IMR-90 (cell line): ENCODE results near the gene IL17B. TPM values are rescaled to one million over a fixed set of nuclear protein-coding genes. Genes with fewer than 3 reads are reported as not detected.
"Not testable (repeated sequence)": the region's sequence is repeated elsewhere in the genome, so short reads cannot be mapped to it uniquely, and the experiment has no call there.

ENCODE experiments used
- ATAC-seq: fragments of 200-7000 bp; cut with Tn5 transposase; 2 replicates; pipeline ENCODE4 v1.9.1; 2020; ENCODE audit warnings: low read depth, mild to moderate bottlenecking, moderate library complexity
- BruUV-seq: library from RNA; stranded (reverse); fragments of 400-500 nt; replicated peaks from 2 replicates; lab custom pipeline; 2021; lab: Mats Ljungman, UMichigan
- CTCF ChIA-PET: fragments of 300-600 bp; formaldehyde crosslinking; extraction: SDS; loops from one replicate; lab custom pipeline; 2021; ENCODE audit warnings: antibody characterized with exemption; lab: Yijun Ruan, JAX
- POLR2A ChIA-PET: fragments of 300-600 bp; sonication (Branson Sonifier 250); formaldehyde crosslinking; loops from one replicate; lab custom pipeline; 2022; ENCODE audit warnings: antibody characterized with exemption; ENCODE audit not compliant: unreplicated experiment; lab: Charles Lee
- DNase-seq: peaks from one replicate; pipeline ENCODE4 v3.0.0; 2013
- H2AFZ ChIP-seq: replicated peaks from 2 replicates; pipeline ENCODE3; 2013; ENCODE audit warnings: low read length, mild to moderate bottlenecking; ENCODE audit not compliant: poor library complexity
- H2AK5ac ChIP-seq: 2 replicates; pipeline ENCODE4 v1.6.1; 2013; ENCODE audit warnings: low read depth, low read length, inconsistent platforms
- H2AK9ac ChIP-seq: replicated peaks from 2 replicates; pipeline ENCODE3; 2013; ENCODE audit warnings: mild to moderate bottlenecking, low read depth, low read length, moderate library complexity; ENCODE audit not compliant: poor library complexity
- H2BK120ac ChIP-seq: 2 replicates; pipeline ENCODE4 v1.6.1; 2013; ENCODE audit warnings: low read depth, low read length, inconsistent platforms
- H2BK15ac ChIP-seq: 3 replicates; pipeline ENCODE4 v1.6.1; 2013; ENCODE audit warnings: low read depth, low read length, inconsistent platforms
- H2BK20ac ChIP-seq: 2 replicates; pipeline ENCODE4 v1.6.1; 2013; ENCODE audit warnings: low read depth, mild to moderate bottlenecking, inconsistent platforms, low read length, moderate library complexity
- H2BK5ac ChIP-seq: 2 replicates; pipeline ENCODE4 v1.6.1; 2013; ENCODE audit warnings: mild to moderate bottlenecking, low read depth, low read length, inconsistent platforms; ENCODE audit not compliant: poor library complexity, severe bottlenecking
- H3K14ac ChIP-seq: replicated peaks from 2 replicates; pipeline ENCODE4 v1.6.1; 2013; ENCODE audit warnings: low read depth, low read length, inconsistent platforms
- H3K18ac ChIP-seq: 2 replicates; pipeline ENCODE4 v1.6.1; 2013; ENCODE audit warnings: low read depth, low read length, control low read depth
- H3K23ac ChIP-seq: 2 replicates; pipeline ENCODE4 v1.6.1; 2013; ENCODE audit warnings: low read depth, low read length, inconsistent platforms
- H3K27ac ChIP-seq: 2 replicates; pipeline ENCODE4 v1.5.1; 2013; ENCODE audit warnings: mild to moderate bottlenecking, control low read depth, low read length; ENCODE audit not compliant: insufficient read depth
- H3K27me3 ChIP-seq: 2 replicates; pipeline ENCODE4 v1.6.1; 2013; ENCODE audit warnings: low read length; ENCODE audit not compliant: control insufficient read depth, insufficient read depth
- H3K36me3 ChIP-seq: 2 replicates; pipeline ENCODE4 v1.6.1; 2013; ENCODE audit warnings: low read length, mixed read lengths; ENCODE audit not compliant: control insufficient read depth, insufficient read depth
- H3K4ac ChIP-seq: 2 replicates; pipeline ENCODE4 v1.6.1; 2013; ENCODE audit warnings: low read depth, low read length, inconsistent platforms
- H3K4me1 ChIP-seq: 2 replicates; pipeline ENCODE4 v1.6.1; 2013; ENCODE audit warnings: low read length, mixed read lengths; ENCODE audit not compliant: control insufficient read depth, insufficient read depth
- H3K4me2 ChIP-seq: 2 replicates; pipeline ENCODE4 v1.6.1; 2013; ENCODE audit warnings: low read depth, mild to moderate bottlenecking, control low read depth, low read length, moderate library complexity
- H3K4me3 ChIP-seq: 2 replicates; pipeline ENCODE4 v1.5.1; 2013; ENCODE audit warnings: low read depth, mild to moderate bottlenecking, control low read depth, low read length, moderate library complexity; ENCODE audit not compliant: insufficient read depth
- H3K56ac ChIP-seq: 2 replicates; pipeline ENCODE4 v1.6.1; 2013; ENCODE audit warnings: low read length, inconsistent platforms; ENCODE audit not compliant: insufficient read depth; ENCODE audit errors: extremely low read depth
- H3K79me1 ChIP-seq, 2 experiments: 2 replicates each; pipeline ENCODE4 v1.6.1; 2013; ENCODE audit warnings: low read length in 2 of 2, inconsistent platforms in 1 of 2, low read depth in 1 of 2
- H3K9ac ChIP-seq: 2 replicates; pipeline ENCODE4 v1.6.1; 2013; ENCODE audit warnings: low read depth, low read length, control low read depth
- H3K9me1 ChIP-seq: 2 replicates; pipeline ENCODE4 v1.6.1; 2013; ENCODE audit warnings: low read length, inconsistent platforms; ENCODE audit not compliant: insufficient read depth
- H3K9me3 ChIP-seq: 2 replicates; pipeline ENCODE4 v1.6.1; 2013; ENCODE audit warnings: low read length; ENCODE audit not compliant: control insufficient read depth, insufficient read depth
- H4K20me1 ChIP-seq: 2 replicates; pipeline ENCODE4 v1.6.1; 2013; ENCODE audit warnings: low read length, inconsistent platforms; ENCODE audit not compliant: insufficient read depth
- H4K5ac ChIP-seq: 2 replicates; pipeline ENCODE4 v1.6.1; 2013; ENCODE audit warnings: mild to moderate bottlenecking, low read depth, low read length, control low read depth
- H4K8ac ChIP-seq, 2 experiments: 2 replicates each; pipeline ENCODE4 v1.6.1; 2013; ENCODE audit warnings: low read depth in 2 of 2, low read length in 2 of 2, control low read depth in 1 of 2, inconsistent platforms in 1 of 2
- H4K91ac ChIP-seq: 2 replicates; pipeline ENCODE4 v1.6.1; 2013; ENCODE audit warnings: low read depth, low read length, inconsistent platforms; ENCODE audit not compliant: insufficient read depth
- WGBS, 2 experiments: methylation state at CpG; one replicate each; pipeline versions ENCODE4 v1.1.5 to v1.1.7; 2013; ENCODE audit warnings: missing lambda C conversion rate in 2 of 2; ENCODE audit not compliant: insufficient read length in 1 of 2; ENCODE audit errors: extremely low coverage in 2 of 2; 5-methylcytosine and 5-hydroxymethylcytosine counted together
- dilution Hi-C: fragments of 300-500 bp; cut with HindIII; formaldehyde crosslinking; loops from one replicate; pipeline ENCODE4 v1.14.3; 2018; ENCODE audit warnings: low sequenced_read_pairs; ENCODE audit not compliant: unreplicated experiment
- in situ Hi-C: fragments of 300-500 bp; cut with MboI; formaldehyde crosslinking; loops from 3 replicates; pipeline ENCODE4 v1.14.3; 2019; ENCODE audit warnings: low sequenced_read_pairs, inconsistent platforms, mixed read lengths
- intact Hi-C: fragments of 100-400 bp; cut with micrococcal nuclease; formaldehyde crosslinking; loops from 2 replicates; pipeline ENCODE4 v1.10.0; 2022
- polyA plus RNA-seq, 3 experiments: library from polyadenylated mRNA; depleted of rRNA; stranded (reverse); fragments of >200 nt; gene quantifications; 2 replicates each; pipeline ENCODE4 v1.2.3, GENCODE V29; 2012; ENCODE audit warnings: low replicate concordance in 1 of 3
- total RNA-seq: library from RNA; depleted of rRNA; stranded (reverse); fragments of >200 nt; gene quantifications from 2 replicates; pipeline ENCODE4 v1.2.3, GENCODE V29; 2012

IL17B gene
- total and polyA plus RNA-seq, 2 of the 4 experiments (the other 2 are of a cell fraction), result 0.31 TPM; not detected in 1

DNA sequence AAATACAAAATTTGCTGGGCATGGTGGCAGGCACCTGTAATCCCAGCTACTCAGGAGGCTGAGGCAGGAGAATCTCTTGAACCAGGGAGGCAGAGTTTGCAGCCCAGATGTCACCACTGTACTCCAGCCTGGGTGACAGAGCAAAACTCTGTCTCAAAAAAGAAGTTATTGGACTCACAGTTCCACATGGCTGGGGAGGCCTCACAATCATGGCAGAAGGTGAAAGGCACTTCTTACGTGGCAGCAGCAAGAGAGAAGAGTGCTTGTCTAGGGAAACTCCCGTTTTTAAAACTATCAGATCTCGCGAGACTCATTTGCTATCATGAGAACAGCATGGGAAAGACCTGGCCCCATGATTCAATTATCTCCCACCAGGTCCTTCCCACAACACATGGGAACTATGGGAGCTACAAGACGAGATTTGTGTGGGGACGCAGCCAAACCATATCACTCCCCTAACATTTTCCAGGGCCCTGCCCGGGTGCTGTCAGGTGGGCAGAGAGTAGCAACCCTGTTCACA is 19.7 kb upstream of the IL17B start:
- H3K4me2 ChIP-seq, H3K27ac ChIP-seq, H3K4me1 ChIP-seq, H3K23ac ChIP-seq, H4K8ac ChIP-seq, H2AK9ac ChIP-seq, H3K4ac ChIP-seq, H3K9me3 ChIP-seq, dilution Hi-C loops, H4K20me1 ChIP-seq, H3K27me3 ChIP-seq, intact Hi-C loops, BruUV-seq, H3K4me3 ChIP-seq, H3K18ac ChIP-seq, ATAC-seq, H3K56ac ChIP-seq, in situ Hi-C loops, POLR2A ChIA-PET, H2AFZ ChIP-seq, H3K14ac ChIP-seq, H2BK20ac ChIP-seq, CTCF ChIA-PET, H2BK5ac ChIP-seq, H3K9ac ChIP-seq, H4K91ac ChIP-seq, DNase-seq, H2BK15ac ChIP-seq, H3K79me1 ChIP-seq, H3K36me3 ChIP-seq, H2BK120ac ChIP-seq, H4K5ac ChIP-seq, H3K9me1 ChIP-seq: not testable (repeated sequence)
- H2AK5ac ChIP-seq, result peak overlapping the region; percentile 29; the same call in 1 of the 2 replicates
- WGBS, 2 experiments, result no CpG with 5 or more reads among the region's 7 CpGs
